BLaER1 (cell line): ENCODE results near the gene MAP4.
A peak's percentile ranks its signal among the peaks of the same experiment; 100 is the strongest.
"Not testable (repeated sequence)": the region's sequence is repeated elsewhere in the genome, so short reads cannot be mapped to it uniquely, and the experiment has no call there.

Experiments used
- H3K27ac ChIP-seq: shearing (Covaris generic); formaldehyde crosslinking; 2 replicates; pipeline ENCODE4 v1.8.1; 2022
- H3K27me3 ChIP-seq: shearing (Covaris generic); formaldehyde crosslinking; 2 replicates; pipeline ENCODE4 v1.8.1; 2022
- H3K36me3 ChIP-seq: shearing (Covaris generic); formaldehyde crosslinking; 2 replicates; pipeline ENCODE4 v1.8.1; 2022
- H3K4me1 ChIP-seq: shearing (Covaris generic); formaldehyde crosslinking; 2 replicates; pipeline ENCODE4 v1.8.1; 2022
- H3K4me2 ChIP-seq: shearing (Covaris generic); formaldehyde crosslinking; 2 replicates; pipeline ENCODE4 v1.8.1; 2022
- H3K4me3 ChIP-seq: shearing (Covaris generic); formaldehyde crosslinking; 2 replicates; pipeline ENCODE4 v1.8.1; 2022
- H3K9ac ChIP-seq: shearing (Covaris generic); formaldehyde crosslinking; 2 replicates; pipeline ENCODE4 v1.8.1; 2022
- H3K9me3 ChIP-seq: shearing (Covaris generic); formaldehyde crosslinking; 2 replicates; pipeline ENCODE4 v1.8.1; 2022
- H4K20me1 ChIP-seq: shearing (Covaris generic); formaldehyde crosslinking; 2 replicates; pipeline ENCODE4 v1.8.1; 2022
- Cebpa-rat ChIP-seq: shearing (Covaris generic); IDR thresholded peaks from 2 replicates; pipeline ENCODE4 v1.8.1; 2022

MAP4 gene

GRCh38 chr3:48018841-48019240 lies 2.6 kb upstream of the MAP4 start:
- peaks cover 5% of the 10 kb centered on the region; the same call in 1 of the 2 replicates for H3K36me3 ChIP-seq
- H3K4me3 ChIP-seq = no peak overlapping the region
- H3K4me1 ChIP-seq = peaks cover 48% of the 10 kb centered on the region
- peaks cover 77% of the 10 kb centered on the region for H4K20me1 ChIP-seq
- H3K9ac ChIP-seq = no peak overlapping the region
- H3K9me3 ChIP-seq = no peaks in the 10 kb centered on the region
- H3K4me2 ChIP-seq = no peak overlapping the region
- TF ChIP-seq Cebpa-rat = no peak
- no peak overlapping the region for H3K27ac ChIP-seq
- no peaks in the 10 kb centered on the region for H3K27me3 ChIP-seq

DNA sequence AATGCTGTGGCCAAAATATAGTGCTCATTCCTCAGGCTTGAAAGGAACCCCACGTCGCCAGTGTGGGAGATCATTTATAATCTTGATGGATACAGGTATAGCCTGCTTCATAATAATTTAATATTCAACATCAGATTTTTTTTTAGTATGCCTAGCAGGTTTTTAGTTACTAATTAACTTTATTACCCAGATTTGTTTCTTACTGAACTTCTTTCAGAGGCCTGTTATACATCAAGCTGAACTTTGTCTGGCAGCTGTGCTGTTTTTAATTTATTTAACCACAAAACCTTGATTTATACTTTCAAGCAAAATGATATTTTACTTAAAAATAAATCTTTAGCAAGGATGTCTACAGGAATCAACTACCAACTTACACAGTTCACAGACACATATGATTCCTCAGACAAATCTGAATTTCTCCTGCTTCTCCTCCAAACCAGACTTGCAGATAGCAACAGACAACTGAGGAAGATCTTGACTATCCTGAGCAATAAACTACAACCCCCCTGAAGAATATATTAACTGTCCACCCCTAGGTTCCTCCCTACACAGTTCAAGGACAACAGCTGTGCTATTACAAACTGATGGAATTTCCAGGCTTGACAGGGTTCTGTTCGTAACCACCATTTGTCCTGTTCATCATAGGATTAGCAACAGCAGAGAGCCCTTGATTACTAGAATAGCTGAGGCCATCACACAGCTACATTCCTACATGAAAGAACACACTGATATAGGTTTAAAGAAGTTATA lies 610 bp downstream of the MAP4 start:
- Histone ChIP-seq H3K9me3 (peaks cover 7% of the 10 kb centered on the region), H3K4me3 (no peak overlapping the region), H3K4me2 (peak overlapping the region; percentile 60), H3K4me1 (peaks cover 48% of the 10 kb centered on the region), H3K9ac (no peak overlapping the region), H3K27me3 (no peaks in the 10 kb centered on the region), H4K20me1 (peaks cover 74% of the 10 kb centered on the region), H3K27ac (0 out of 2 replicates have a peak overlapping the region, but pooled peaks have one; percentile 32), H3K36me3 (peaks cover 10% of the 10 kb centered on the region; the same call in 1 of the 2 replicates)
- TF ChIP-seq Cebpa-rat = no peak

GRCh38 chr3:48014358-48014757 lies 1.9 kb downstream of the MAP4 start:
- Histone ChIP-seq H3K4me2 (no peak overlapping the region), H3K9ac (no peak overlapping the region)

DNA sequence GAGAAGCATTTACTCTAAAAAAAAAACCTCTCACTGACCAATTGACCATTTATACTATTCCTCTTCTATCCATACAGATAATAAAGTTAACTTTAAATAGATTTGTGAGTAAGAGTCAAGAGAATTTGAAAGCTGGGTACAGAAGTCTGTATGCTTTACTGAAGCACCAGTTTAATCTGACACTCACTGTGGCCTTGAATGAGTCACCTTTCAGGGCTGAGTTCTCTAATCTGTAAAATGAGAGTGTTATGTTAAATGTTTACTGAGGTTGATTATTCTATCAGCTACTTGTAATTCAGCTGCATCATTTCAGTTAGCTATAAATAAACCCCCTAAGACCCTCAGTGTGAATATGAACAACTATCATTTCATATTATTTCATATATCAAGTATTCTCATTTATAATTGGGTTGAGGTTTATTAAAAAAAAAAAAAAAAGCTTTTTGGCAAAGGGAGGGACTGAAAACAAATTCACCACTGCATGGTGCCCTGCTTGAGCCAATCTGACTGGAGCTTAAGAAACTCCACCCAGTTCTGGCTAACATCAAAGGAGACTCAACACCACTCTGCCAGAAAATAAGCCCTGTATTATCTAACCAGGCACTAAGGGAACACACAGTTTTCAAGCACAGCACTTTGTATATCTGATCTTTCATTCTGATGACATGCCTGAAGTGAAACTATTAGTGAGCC lies 2.8 kb downstream of the MAP4 start:
- H3K27me3 ChIP-seq = no peaks in the 10 kb centered on the region
- H3K4me3 ChIP-seq = no peak overlapping the region
- H3K36me3 ChIP-seq = peaks cover 29% of the 10 kb centered on the region; the same call in 1 of the 2 replicates
- TF ChIP-seq Cebpa-rat = no peak
- H3K27ac ChIP-seq = no peak overlapping the region
- no peak overlapping the region for H3K9ac ChIP-seq
- peaks cover 66% of the 10 kb centered on the region for H4K20me1 ChIP-seq
- H3K9me3 ChIP-seq = peaks cover 15% of the 10 kb centered on the region
- H3K4me2 ChIP-seq = no peak overlapping the region
- H3K4me1 ChIP-seq = peaks cover 35% of the 10 kb centered on the region

More at GRCh38 chr3:48014358-48014757, 1.9 kb downstream of the MAP4 start:
- no peak overlapping the region for H3K27ac ChIP-seq
- no peaks in the 10 kb centered on the region for H3K27me3 ChIP-seq
- peaks cover 20% of the 10 kb centered on the region; the same call in 1 of the 2 replicates for H3K36me3 ChIP-seq
- TF ChIP-seq Cebpa-rat = no peak
- peaks cover 36% of the 10 kb centered on the region for H3K4me1 ChIP-seq
- no peak overlapping the region for H3K4me3 ChIP-seq
- peaks cover 14% of the 10 kb centered on the region for H3K9me3 ChIP-seq
- H4K20me1 ChIP-seq = peaks cover 72% of the 10 kb centered on the region

DNA sequence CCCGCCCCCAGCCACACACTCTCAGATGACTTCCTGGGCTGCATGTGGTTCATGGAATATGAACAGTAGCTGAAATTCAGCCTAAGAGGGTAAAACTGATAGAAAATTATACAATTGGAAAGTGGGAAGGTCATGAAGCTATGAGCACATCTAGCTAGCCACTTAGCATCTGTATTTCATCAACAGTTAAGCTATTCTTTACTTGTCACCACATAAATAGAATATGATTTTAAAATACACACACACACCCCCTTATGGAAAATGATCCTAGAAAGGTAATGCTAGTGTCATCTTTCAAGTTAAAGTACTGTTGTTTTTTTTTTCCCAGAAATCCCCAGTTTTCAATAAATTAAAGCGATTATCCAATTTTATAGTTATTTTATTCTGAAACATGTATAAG lies 3.6 kb downstream of the MAP4 start:
- Histone ChIP-seq H3K4me3 (no peak overlapping the region), H3K27ac (no peak overlapping the region), H3K4me1 (peaks cover 30% of the 10 kb centered on the region), H3K9ac (no peak overlapping the region), H3K27me3 (no peaks in the 10 kb centered on the region), H4K20me1 (peaks cover 71% of the 10 kb centered on the region), H3K4me2 (no peak overlapping the region), H3K36me3 (peaks cover 30% of the 10 kb centered on the region; the same call in 1 of the 2 replicates), H3K9me3 (peaks cover 15% of the 10 kb centered on the region)
- no peak for TF ChIP-seq Cebpa-rat

DNA sequence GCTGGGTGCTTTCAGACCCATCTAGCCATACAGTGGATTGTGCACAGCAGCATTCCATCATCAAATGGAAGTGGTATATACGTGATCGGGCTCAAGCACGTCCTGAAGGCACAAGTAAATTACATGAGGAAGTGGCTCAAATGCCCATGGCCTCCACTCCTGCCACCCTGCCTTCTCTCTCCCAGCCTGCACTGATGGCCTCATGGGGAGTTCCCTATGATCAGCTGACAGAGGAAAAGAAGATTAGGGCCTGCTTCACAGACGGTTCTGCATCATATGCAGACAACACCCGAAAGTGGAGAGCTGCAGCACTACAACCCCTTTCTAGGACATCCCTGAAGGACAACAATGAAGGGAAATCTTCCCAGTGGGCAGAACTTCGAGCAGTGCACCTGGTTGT lies 8.2 kb downstream of the MAP4 start:
- H3K9me3 ChIP-seq = peaks cover 15% of the 10 kb centered on the region
- not testable (repeated sequence) for H3K27me3 ChIP-seq, H3K4me1 ChIP-seq, H3K27ac ChIP-seq, H3K4me3 ChIP-seq, H3K9ac ChIP-seq, H3K4me2 ChIP-seq
- H3K36me3 ChIP-seq = peaks cover 30% of the 10 kb centered on the region; the same call in 1 of the 2 replicates
- H4K20me1 ChIP-seq = peaks cover 77% of the 10 kb centered on the region

GRCh38 chr3:48007361-48007760 lies 8.9 kb downstream of the MAP4 start:
- not testable (repeated sequence) for H3K9ac ChIP-seq, H3K4me3 ChIP-seq, H3K4me1 ChIP-seq, H3K27me3 ChIP-seq, H3K27ac ChIP-seq, H3K4me2 ChIP-seq
- H3K36me3 ChIP-seq = peaks cover 30% of the 10 kb centered on the region; the same call in 1 of the 2 replicates
- H4K20me1 ChIP-seq = peaks cover 72% of the 10 kb centered on the region
- peaks cover 15% of the 10 kb centered on the region for H3K9me3 ChIP-seq

GRCh38 chr3:48006794-48007193 lies 9.4 kb downstream of the MAP4 start:
- H3K27ac ChIP-seq, H3K27me3 ChIP-seq, H3K4me1 ChIP-seq, H3K9ac ChIP-seq, H3K4me2 ChIP-seq, H3K4me3 ChIP-seq: not testable (repeated sequence)
- peaks cover 15% of the 10 kb centered on the region for H3K9me3 ChIP-seq
- H3K36me3 ChIP-seq = peaks cover 30% of the 10 kb centered on the region; the same call in 1 of the 2 replicates
- peaks cover 72% of the 10 kb centered on the region for H4K20me1 ChIP-seq

DNA sequence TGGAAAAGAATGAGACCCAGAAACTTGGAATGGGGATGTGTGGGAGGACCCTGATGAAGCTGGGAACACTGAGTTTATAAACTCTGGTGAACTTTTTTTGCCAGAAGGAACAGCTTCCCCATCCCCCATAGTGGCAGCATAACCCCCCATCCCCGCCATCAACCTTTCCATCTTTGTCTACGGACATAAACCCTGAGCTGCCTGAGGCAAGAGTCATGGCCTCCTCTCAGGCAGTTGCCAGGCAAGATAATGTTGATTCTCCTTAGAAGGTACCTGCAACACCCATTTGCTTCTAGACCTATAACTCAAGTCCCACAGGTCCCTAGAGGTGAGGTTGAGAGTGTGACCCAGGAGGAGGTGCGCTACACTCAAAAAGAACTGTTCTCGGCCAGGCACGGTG lies 11.5 kb downstream of the MAP4 start:
- Histone ChIP-seq H4K20me1 (peaks cover 70% of the 10 kb centered on the region), H3K4me1 (no peaks in the 10 kb centered on the region), H3K27ac (no peak overlapping the region), H3K36me3 (peaks cover 18% of the 10 kb centered on the region; the same call in 1 of the 2 replicates), H3K9me3 (peaks cover 4% of the 10 kb centered on the region; the same call in 1 of the 2 replicates), H3K4me3 (no peak overlapping the region), H3K27me3 (no peaks in the 10 kb centered on the region), H3K4me2 (no peak overlapping the region), H3K9ac (no peak overlapping the region)
- no peak for TF ChIP-seq Cebpa-rat

DNA sequence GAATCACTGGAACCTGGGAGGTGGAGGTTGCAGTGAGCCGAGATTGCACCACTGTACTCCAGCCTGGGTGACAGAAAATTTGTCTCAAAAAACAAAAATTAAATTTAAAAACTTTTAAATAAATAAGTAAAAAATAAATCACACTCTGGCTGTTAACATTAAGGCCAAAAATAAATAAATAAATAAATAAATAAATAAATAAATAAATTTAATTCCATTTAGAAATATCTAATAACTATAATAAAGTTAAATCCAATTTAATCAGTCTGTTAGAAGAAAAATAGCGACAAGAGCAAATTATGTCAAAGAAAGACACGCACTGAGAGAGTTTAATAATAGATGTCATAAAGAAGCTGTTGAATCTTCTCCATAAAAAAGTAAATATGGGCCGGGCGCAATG lies 13.4 kb downstream of the MAP4 start:
- Histone ChIP-seq H3K9ac (no peak overlapping the region), H3K9me3 (no peaks in the 10 kb centered on the region), H3K27me3 (no peaks in the 10 kb centered on the region), H3K4me3 (no peak overlapping the region), H3K36me3 (peaks cover 9% of the 10 kb centered on the region), H3K27ac (no peak overlapping the region), H3K4me2 (no peak overlapping the region), H4K20me1 (peaks cover 78% of the 10 kb centered on the region), H3K4me1 (peaks cover under 1% of the 10 kb centered on the region; the same call in 1 of the 2 replicates)
- TF ChIP-seq Cebpa-rat = no peak
